HFF-Myc (cell line): ENCODE measurements around the gene PRAMEF2.
"Not testable (repeated sequence)": the region's sequence is repeated elsewhere in the genome, so short reads cannot be mapped to it uniquely, and the experiment has no call there.

Source experiments
- DNase-seq: peaks from one replicate; pipeline ENCODE4 v3.0.0-alpha.2; 2011; ENCODE audit warnings: low read depth; ENCODE audit errors: extremely low read depth
- H3K4me3 ChIP-seq: replicated peaks from 2 replicates; pipeline ENCODE4 v1.5.1; 2011; ENCODE audit warnings: low read depth, mild to moderate bottlenecking, control low read depth, low read length
- CTCF ChIP-seq: IDR thresholded peaks from 2 replicates; pipeline ENCODE4 v1.5.1; 2012; ENCODE audit warnings: mild to moderate bottlenecking, low read depth, low read length, control low read depth; ENCODE audit errors: missing control alignments

Gene PRAMEF2

GRCh38 chr1:12856786-12857185 lies at the start of gene PRAMEF2:
TSS of gene PRAMEF2 (plus strand) at chr1:12857086. CDS start at chr1:12859010, 1,924 bp downstream.
- H3K4me3 ChIP-seq, DNase-seq: not testable (repeated sequence)

- H3K4me3 ChIP-seq: no peak overlapping the region
- DNase-seq: no peak
These were observed 47.0 kb upstream of the PRAMEF2 start for GRCh38 chr1:12809933-12810332.

GRCh38 chr1:12810691-12811408 lies 46.0 kb upstream of the PRAMEF2 start:
- DNase-seq: no peak
- no peak for TF ChIP-seq CTCF
- no peak overlapping the region for H3K4me3 ChIP-seq

More at GRCh38 chr1:12809933-12810332, 47.0 kb upstream of the PRAMEF2 start:
- TF ChIP-seq CTCF: no peak

GRCh38 chr1:12811409-12811784 lies 45.5 kb upstream of the PRAMEF2 start:
- DNase-seq: no peak
- H3K4me3 ChIP-seq: no peak overlapping the region
- no peak for TF ChIP-seq CTCF

- not testable (repeated sequence) for DNase-seq, H3K4me3 ChIP-seq
These were observed 37.8 kb upstream of the PRAMEF2 start for GRCh38 chr1:12819061-12819460.

- not testable (repeated sequence) for DNase-seq, H3K4me3 ChIP-seq
These were observed 25.6 kb upstream of the PRAMEF2 start, which contains the start of gene PRAMEF11 for GRCh38 chr1:12831310-12831709. TSS of gene PRAMEF11 (minus strand) at chr1:12831410. CDS start at chr1:12828789, 2,621 bp downstream.

GRCh38 chr1:12833251-12833650 lies 23.6 kb upstream of the PRAMEF2 start:
- H3K4me3 ChIP-seq, DNase-seq: not testable (repeated sequence)

- H3K4me3 ChIP-seq, DNase-seq: not testable (repeated sequence)
These were observed 8.3 kb upstream of the PRAMEF2 start, which contains the start of gene HNRNPCL1 for GRCh38 chr1:12848620-12849019. TSS of gene HNRNPCL1 (minus strand) at chr1:12848720. CDS start at chr1:12848289, 431 bp downstream.

- DNase-seq: no peak
These were observed 5.1 kb upstream of the PRAMEF2 start for GRCh38 chr1:12851779-12852178.

GRCh38 chr1:12863131-12863880 lies 6.4 kb downstream of the PRAMEF2 start:
- not testable (repeated sequence) for DNase-seq, H3K4me3 ChIP-seq

More at GRCh38 chr1:12851779-12852178, 5.1 kb upstream of the PRAMEF2 start:
- H3K4me3 ChIP-seq: no peak overlapping the region
- TF ChIP-seq CTCF: no peak

- not testable (repeated sequence) for H3K4me3 ChIP-seq, DNase-seq
These were observed 21.6 kb downstream of the PRAMEF2 start for GRCh38 chr1:12878453-12878852.

GRCh38 chr1:12886101-12886500 lies 29.2 kb downstream of the PRAMEF2 start, which contains the start of gene PRAMEF4:
TSS of gene PRAMEF4 (minus strand) at chr1:12886201. CDS start at chr1:12883394, 2,807 bp downstream.
- H3K4me3 ChIP-seq, DNase-seq: not testable (repeated sequence)

- not testable (repeated sequence) for H3K4me3 ChIP-seq, DNase-seq
These were observed 41.3 kb downstream of the PRAMEF2 start, which contains the start of gene PRAMEF10 for GRCh38 chr1:12898170-12898569. TSS of gene PRAMEF10 (minus strand) at chr1:12898270. CDS start at chr1:12895847, 2,423 bp downstream.
